PC-3 (cell line): ENCODE data around the gene CLRN1. TPM values are rescaled to one million over a fixed set of nuclear protein-coding genes. Genes with fewer than 3 reads are reported as not detected.

ENCODE experiments used
- ATAC-seq: fragments of 200-7000 bp; cut with Tn5 transposase; 2 replicates; pipeline ENCODE4 v1.9.1; 2020; ENCODE audit warnings: mild to moderate bottlenecking, moderate library complexity
- BruUV-seq: library from RNA; stranded (reverse); fragments of 400-500 nt; replicated peaks from 2 replicates; lab custom pipeline; 2021; lab: Mats Ljungman, UMichigan
- CTCF ChIA-PET: fragments of 300-600 bp; sonication (Branson Sonifier 250); formaldehyde crosslinking; loops from one replicate; lab custom pipeline; 2022; ENCODE audit warnings: antibody characterized with exemption; lab: Charles Lee
- POLR2A ChIA-PET: fragments of 300-600 bp; sonication (Branson Sonifier 250); formaldehyde crosslinking; loops from one replicate; lab custom pipeline; 2022; ENCODE audit warnings: antibody characterized with exemption; ENCODE audit not compliant: unreplicated experiment; lab: Charles Lee
- DNase-seq: peaks from one replicate; pipeline ENCODE4 v3.0.0-alpha.2; 2015
- H2AFZ ChIP-seq: fragments of 300-600 bp; sonication (generic); 2 replicates; pipeline ENCODE4 v1.6.0; 2016; ENCODE audit warnings: antibody characterized with exemption, low read length
- H3F3A ChIP-seq: fragments of 300-600 bp; sonication (generic); one replicate; pipeline ENCODE4 v1.6.0; 2017; ENCODE audit warnings: antibody characterized with exemption, low read length, control low read depth, mild to moderate bottlenecking; ENCODE audit not compliant: unreplicated experiment
- H3K27ac ChIP-seq: fragments of 300-600 bp; sonication (generic); 2 replicates; pipeline ENCODE4 v1.5.1; 2016; ENCODE audit warnings: mild to moderate bottlenecking, low read length
- H3K27me3 ChIP-seq: fragments of 300-600 bp; sonication (generic); 2 replicates; pipeline ENCODE4 v1.6.1; 2016; ENCODE audit warnings: low read length, mixed read lengths
- H3K36me3 ChIP-seq: fragments of 300-600 bp; sonication (generic); 2 replicates; pipeline ENCODE4 v1.6.1; 2016; ENCODE audit warnings: low read depth, mixed run types, low read length, mixed read lengths
- H3K4me1 ChIP-seq: fragments of 300-600 bp; sonication (generic); 2 replicates; pipeline ENCODE4 v1.5.1; 2016; ENCODE audit warnings: low read length; ENCODE audit not compliant: insufficient read depth
- H3K4me2 ChIP-seq: fragments of 300-600 bp; sonication (generic); 2 replicates; pipeline ENCODE4 v1.6.0; 2016; ENCODE audit warnings: low read length
- H3K4me3 ChIP-seq: fragments of 300-600 bp; sonication (generic); 2 replicates; pipeline ENCODE4 v1.5.1; 2016; ENCODE audit warnings: mild to moderate bottlenecking, low read length, mixed read lengths
- H3K79me2 ChIP-seq: fragments of 300-600 bp; sonication (generic); 2 replicates; pipeline ENCODE4 v1.6.1; 2017; ENCODE audit warnings: low read length, mixed read lengths
- H3K9ac ChIP-seq: fragments of 300-600 bp; sonication (generic); 2 replicates; pipeline ENCODE4 v1.6.0; 2016; ENCODE audit warnings: mild to moderate bottlenecking, low read length
- H3K9me2 ChIP-seq: fragments of 300-600 bp; sonication (generic); replicated peaks from 2 replicates; pipeline ENCODE4 v1.6.1; 2016; ENCODE audit warnings: mixed run types, low read length, mixed read lengths
- H3K9me3 ChIP-seq: fragments of 300-600 bp; sonication (generic); 2 replicates; pipeline ENCODE4 v1.6.1; 2016; ENCODE audit warnings: low read length, mixed read lengths
- H4K20me1 ChIP-seq: fragments of 300-600 bp; sonication (generic); 2 replicates; pipeline ENCODE4 v1.6.1; 2016; ENCODE audit warnings: low read length, mixed read lengths
- CTCF ChIP-seq: fragments of 300-600 bp; sonication (generic); conservative IDR thresholded peaks from 2 replicates; pipeline ENCODE4 v1.5.1; 2017; ENCODE audit warnings: antibody characterized with exemption, low read depth, mild to moderate bottlenecking, low read length
- EZH2 ChIP-seq: fragments of 300-600 bp; sonication (generic); IDR thresholded peaks from one replicate; pipeline ENCODE4 v1.6.1; 2017; ENCODE audit warnings: antibody characterized with exemption, mild to moderate bottlenecking, low read length; ENCODE audit not compliant: unreplicated experiment
- EZH2phosphoT487 ChIP-seq: fragments of 300-600 bp; sonication (generic); IDR thresholded peaks from 2 replicates; pipeline ENCODE4 v1.6.1; 2018; ENCODE audit warnings: mild to moderate bottlenecking, antibody characterized with exemption, low read length, borderline replicate concordance
- intact Hi-C: fragments of 100-400 bp; cut with micrococcal nuclease; formaldehyde crosslinking; loops from 2 replicates; pipeline ENCODE4 v1.9.0; 2023
- total RNA-seq: library from RNA; depleted of rRNA; stranded (reverse); fragments of >200 nt; gene quantifications from 2 replicates; pipeline ENCODE4 v1.2.3, GENCODE V29; 2014

CLRN1 gene
- total RNA-seq, 1 experiment from 2014 or later = not detected

- Histone ChIP-seq H3K4me3 (no peak overlapping the region), H3K27me3 (peaks cover 67% of the 10 kb centered on the region), H3K27ac (no peak overlapping the region), H3K4me2 (no peak overlapping the region), H3K36me3 (no peaks in the 10 kb centered on the region), H2AFZ (no peak overlapping the region), H3K9ac (no peak overlapping the region), H4K20me1 (no peaks in the 10 kb centered on the region), H3K79me2 (no peaks in the 10 kb centered on the region), H3K4me1 (no peaks in the 10 kb centered on the region), H3K9me3 (no peaks in the 10 kb centered on the region), H3F3A (no peaks in the 10 kb centered on the region), H3K9me2 (no peaks in the 10 kb centered on the region)
- POLR2A ChIA-PET = no interaction called here
- DNase-seq (no peak), ATAC-seq (no peak)
- no peak for TF ChIP-seq EZH2phosphoT487
- no peak for TF ChIP-seq EZH2
- TF ChIP-seq CTCF = no peak
- BruUV-seq = no TSS peak
- CTCF ChIA-PET = no interaction called here
- intact Hi-C loops = no loop called here
Observed at GRCh38 chr3:150889106-150889505, 83.4 kb downstream of the CLRN1 start.

- Histone ChIP-seq H4K20me1 (no peaks in the 10 kb centered on the region), H3K9me2 (no peaks in the 10 kb centered on the region), H3F3A (no peaks in the 10 kb centered on the region), H2AFZ (no peak overlapping the region), H3K4me2 (no peak overlapping the region), H3K9me3 (no peaks in the 10 kb centered on the region), H3K79me2 (no peaks in the 10 kb centered on the region), H3K4me3 (no peak overlapping the region), H3K9ac (no peak overlapping the region), H3K36me3 (no peaks in the 10 kb centered on the region), H3K27ac (no peak overlapping the region), H3K27me3 (peaks cover 81% of the 10 kb centered on the region), H3K4me1 (no peaks in the 10 kb centered on the region)
- ATAC-seq = no peak
- BruUV-seq = no TSS peak
- intact Hi-C loops = no loop called here
- no peak for DNase-seq
- TF ChIP-seq EZH2 (no peak), CTCF (no peak), EZH2phosphoT487 (no peak)
- POLR2A ChIA-PET = no interaction called here
- CTCF ChIA-PET = no interaction called here
Observed at GRCh38 chr3:150887031-150887430, 85.5 kb downstream of the CLRN1 start.

- Histone ChIP-seq H3K27me3 (peaks cover 81% of the 10 kb centered on the region), H4K20me1 (no peaks in the 10 kb centered on the region), H3K4me3 (no peak overlapping the region), H3F3A (no peaks in the 10 kb centered on the region), H3K9ac (no peak overlapping the region), H3K4me1 (no peaks in the 10 kb centered on the region), H3K79me2 (no peaks in the 10 kb centered on the region), H3K4me2 (no peak overlapping the region), H3K27ac (no peak overlapping the region), H3K9me2 (no peaks in the 10 kb centered on the region), H3K36me3 (no peaks in the 10 kb centered on the region), H3K9me3 (no peaks in the 10 kb centered on the region), H2AFZ (no peak overlapping the region)
- TF ChIP-seq CTCF (no peak), EZH2 (no peak), EZH2phosphoT487 (no peak)
- ATAC-seq (no peak), DNase-seq (no peak)
- no TSS peak for BruUV-seq
- intact Hi-C loops = no loop called here
- POLR2A ChIA-PET = no interaction called here
- CTCF ChIA-PET = no interaction called here
Observed at GRCh38 chr3:150885535-150885934, 87.0 kb downstream of the CLRN1 start.
